ENCODE data around the gene CDPF1. TPM values are rescaled to one million over a fixed set of nuclear protein-coding genes. Genes with fewer than 3 reads are reported as not detected.

The CDPF1 gene
- total and polyA plus RNA-seq, 2 of the 13 experiments (the other 11 are each of a cell fraction or from before 2014, with no cell fraction given), result 5.2 to 8.1 TPM

- TF ChIP-seq ZFP36 (IDR thresholded peaks at IDR 0.05; ENCODE audit: borderline replicate concordance, low read depth, low read length, partially characterized antibody) (no peak), SIX1 (CRISPR knock-in tag; IDR thresholded peaks at IDR 0.05; ENCODE audit: borderline replicate concordance) (no peak), ZNF879 (CRISPR knock-in tag; IDR thresholded peaks at IDR 0.05) (no peak), NR2F6 (IDR thresholded peaks at IDR 0.05) (no peak), NR2F6 (CRISPR knock-in tag; IDR thresholded peaks at IDR 0.05) (peak; percentile 5; the same call in 1 of the 2 replicates), ISX (CRISPR knock-in tag; conservative IDR thresholded peaks at IDR 0.05) (peak; percentile 53), ZSCAN22 (CRISPR knock-in tag; IDR thresholded peaks at IDR 0.05) (no peak), FOXC1 (CRISPR knock-in tag; IDR thresholded peaks at IDR 0.05; ENCODE audit: borderline replicate concordance) (peak; percentile 96), USF2 (IDR thresholded peaks at IDR 0.05; ENCODE audit: low read depth, low read length) (no peak), USF2 (CRISPR knock-in tag; IDR thresholded peaks at IDR 0.05; ENCODE audit: borderline replicate concordance) (0 out of 2 replicates have a peak, but pooled peaks have one; percentile 34), RXRA (CRISPR knock-in tag; IDR thresholded peaks at IDR 0.05) (0 out of 2 replicates have a peak, but pooled peaks have one; percentile 23), NRL (CRISPR knock-in tag; IDR thresholded peaks at IDR 0.05; ENCODE audit: borderline replicate concordance) (0 out of 2 replicates have a peak, but pooled peaks have one; percentile 13), RNF2 (conservative IDR thresholded peaks at IDR 0.05; ENCODE audit: low read depth) (peak; percentile 70), SOX6 (IDR thresholded peaks at IDR 0.05) (no peak), SOX6 (CRISPR knock-in tag; IDR thresholded peaks at IDR 0.05) (peak; percentile 44), NFAT5 (CRISPR knock-in tag; IDR thresholded peaks at IDR 0.05) (peak; percentile 84), ZNF3 (CRISPR knock-in tag; IDR thresholded peaks at IDR 0.05) (no peak), HIVEP1 (CRISPR knock-in tag; IDR thresholded peaks at IDR 0.05) (no peak; the same call in 1 of the 2 replicates), ASH2L (IDR thresholded peaks at IDR 0.05; ENCODE audit: insufficient read length, low read depth, low read length) (no peak), ZNF660 (CRISPR knock-in tag; IDR thresholded peaks at IDR 0.05; ENCODE audit: borderline replicate concordance, low read depth) (no peak), GTF3A (CRISPR knock-in tag; conservative IDR thresholded peaks at IDR 0.05) (0 out of 2 replicates have a peak, but pooled peaks have one; percentile 38), HHEX (CRISPR knock-in tag; IDR thresholded peaks at IDR 0.05) (no peak)
- TF ChIP-seq, protein P1, sequence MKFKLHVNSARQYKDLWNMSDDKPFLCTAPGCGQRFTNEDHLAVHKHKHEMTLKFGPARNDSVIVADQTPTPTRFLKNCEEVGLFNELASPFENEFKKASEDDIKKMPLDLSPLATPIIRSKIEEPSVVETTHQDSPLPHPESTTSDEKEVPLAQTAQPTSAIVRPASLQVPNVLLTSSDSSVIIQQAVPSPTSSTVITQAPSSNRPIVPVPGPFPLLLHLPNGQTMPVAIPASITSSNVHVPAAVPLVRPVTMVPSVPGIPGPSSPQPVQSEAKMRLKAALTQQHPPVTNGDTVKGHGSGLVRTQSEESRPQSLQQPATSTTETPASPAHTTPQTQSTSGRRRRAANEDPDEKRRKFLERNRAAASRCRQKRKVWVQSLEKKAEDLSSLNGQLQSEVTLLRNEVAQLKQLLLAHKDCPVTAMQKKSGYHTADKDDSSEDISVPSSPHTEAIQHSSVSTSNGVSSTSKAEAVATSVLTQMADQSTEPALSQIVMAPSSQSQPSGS (CRISPR knock-in tag; IDR thresholded peaks at IDR 0.05), result no peak
Observed at GRCh38 chr22:46250035-46250782, at the start of gene CDPF1 (continued).

Data from HepG2 (cell line).